A549 treated with GW870086 at 1 μM for 4 hours (cell line): ENCODE results near the gene KRT28. TPM values are rescaled to one million over a fixed set of nuclear protein-coding genes. Genes with fewer than 3 reads are reported as not detected.

ENCODE experiments used
- total RNA-seq: library from RNA; stranded (reverse); fragments of 200-300 nt; extraction: Qiagen RNA extraction; gene quantifications from 5 replicates; pipeline ENCODE4 v1.2.3, GENCODE V29; 2022; ENCODE audit warnings: low read depth

The KRT28 gene, protein sequence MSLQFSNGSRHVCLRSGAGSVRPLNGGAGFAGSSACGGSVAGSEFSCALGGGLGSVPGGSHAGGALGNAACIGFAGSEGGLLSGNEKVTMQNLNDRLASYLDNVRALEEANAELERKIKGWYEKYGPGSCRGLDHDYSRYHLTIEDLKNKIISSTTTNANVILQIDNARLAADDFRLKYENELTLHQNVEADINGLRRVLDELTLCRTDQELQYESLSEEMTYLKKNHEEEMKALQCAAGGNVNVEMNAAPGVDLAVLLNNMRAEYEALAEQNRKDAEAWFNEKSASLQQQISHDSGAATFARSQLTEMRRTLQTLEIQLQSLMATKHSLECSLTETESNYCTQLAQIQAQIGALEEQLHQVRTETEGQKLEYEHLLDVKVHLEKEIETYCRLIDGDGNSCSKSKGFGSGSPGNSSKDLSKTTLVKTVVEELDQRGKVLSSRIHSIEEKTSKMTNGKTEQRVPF
- total RNA-seq, result not detected in 5 replicates

GRCh38 chr17:40799859-40800258, at the start of gene KRT28:
KRT28 (minus strand) TSS chr17:40799959; CDS start chr17:40799893, 66 bp downstream.

GRCh38 chr17:40822132-40822812, 22.5 kb upstream of the KRT28 start, which contains the start of gene KRT10:
KRT10 (minus strand) TSS chr17:40822614; CDS start chr17:40822585, 29 bp downstream.

DNA sequence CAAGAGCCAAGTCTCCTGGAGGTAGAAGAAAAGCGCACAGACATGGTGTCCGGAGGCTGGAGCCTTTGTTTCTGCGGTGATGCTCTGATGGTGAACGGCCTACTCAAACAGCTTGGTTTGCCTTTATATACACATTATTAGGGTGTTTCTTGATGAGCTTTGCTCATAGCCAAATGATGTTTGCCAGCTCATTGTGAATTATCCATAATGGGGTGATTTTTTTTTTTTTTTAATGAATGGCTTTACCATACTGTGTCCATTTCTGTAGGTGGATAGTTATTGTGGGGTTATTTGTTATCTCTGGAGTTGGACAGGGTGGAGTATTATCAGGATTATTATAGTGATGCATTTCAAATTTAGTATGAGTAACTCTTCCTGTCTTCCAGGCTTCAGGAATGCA, 17.3 kb downstream of the KRT28 start, which contains the start of gene KRT27:
TSS of gene KRT27 (minus strand) at position 101 of the 400 bp plus-strand sequence. CDS start at position 44, 57 bp downstream.

DNA sequence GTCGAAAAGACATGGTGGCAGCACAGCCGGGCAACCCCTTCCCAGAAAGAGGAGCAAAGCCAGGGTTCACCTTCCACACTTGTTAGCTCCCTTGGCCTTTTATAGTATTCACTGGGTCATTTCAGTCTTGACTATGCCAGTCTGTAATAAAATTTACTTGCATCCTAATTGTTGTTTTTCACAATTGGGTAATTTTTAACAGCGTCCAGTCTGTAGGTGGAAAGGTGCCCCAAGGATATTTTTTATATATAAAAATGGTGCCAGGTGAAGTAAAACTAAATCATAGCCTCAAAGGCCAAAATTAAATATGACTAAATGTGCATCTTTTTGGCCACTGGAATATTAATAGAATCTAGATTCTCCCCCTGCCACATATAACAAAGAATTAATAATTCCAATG, 27.7 kb downstream of the KRT28 start, which contains the start of gene KRT26:
TSS of gene KRT26 (minus strand) at position 101 of the 400 bp plus-strand sequence. CDS start at position 13, 88 bp downstream.

DNA sequence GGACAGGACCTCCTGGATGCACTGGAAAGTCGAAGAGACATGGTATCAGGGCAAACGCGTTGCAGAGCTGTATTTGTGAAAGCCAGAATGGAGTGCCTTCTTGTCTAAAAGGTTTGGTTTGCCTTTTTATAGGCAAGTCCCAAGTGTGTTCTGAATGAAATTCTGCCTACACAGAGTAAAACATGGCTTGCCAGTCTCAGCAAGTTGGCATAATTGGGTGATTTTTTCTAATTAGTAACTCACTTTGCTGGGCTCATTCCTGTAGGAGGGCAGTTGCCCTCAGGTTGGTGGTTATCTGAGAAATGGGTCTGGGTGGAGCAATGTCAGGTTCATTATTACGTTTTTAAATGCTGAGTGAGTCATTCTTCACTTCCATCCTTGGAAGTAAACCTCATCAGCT, 44.5 kb downstream of the KRT28 start, which contains the start of gene KRT25:
TSS of gene KRT25 (minus strand) at position 101 of the 400 bp plus-strand sequence. CDS start at position 41, 60 bp downstream.

Other genes with a start within 250 kb of the KRT28 start
- gene CCR7, start 234.5 kb downstream of the KRT28 start, total RNA-seq, result 0.74 to 1.1 TPM (median 0.94 TPM) in 5 replicates
- 100 to 115 TPM (median 110 TPM) in 5 replicates for gene SMARCE1, start 152.1 kb downstream of the KRT28 start, total RNA-seq
- gene KRT222, start 134.8 kb downstream of the KRT28 start, total RNA-seq, result 0.19 to 0.52 TPM (median 0.44 TPM) in 4 of 5 replicates, not detected in the other
- gene KRT24, start 96.2 kb downstream of the KRT28 start, total RNA-seq, result not detected in 5 replicates
- gene KRT25, start 44.6 kb downstream of the KRT28 start, total RNA-seq, result not detected in 5 replicates
- gene KRT26, start 27.8 kb downstream of the KRT28 start, total RNA-seq, result not detected in 5 replicates
- gene KRT27, start 17.4 kb downstream of the KRT28 start, total RNA-seq, result not detected in 5 replicates
- 93.1 to 121 TPM (median 103 TPM) in 5 replicates for gene KRT10, start 22.7 kb upstream of the KRT28 start, total RNA-seq
- gene KRT12, start 67.3 kb upstream of the KRT28 start, total RNA-seq, result not detected in 5 replicates
- gene KRT20, start 85.3 kb upstream of the KRT28 start, total RNA-seq, result 0.10 to 0.53 TPM (median 0.27 TPM) in 5 replicates
- 0.14 to 0.19 TPM in 2 of 5 replicates, not detected in the others for gene KRT23, start 137.7 kb upstream of the KRT28 start, total RNA-seq
- gene KRT39, start 167.0 kb upstream of the KRT28 start, total RNA-seq, result not detected in 5 replicates
- not detected in 5 replicates for gene KRT40, start 184.4 kb upstream of the KRT28 start, total RNA-seq
- not detected in 5 replicates for gene KRTAP3-3, start 194.2 kb upstream of the KRT28 start, total RNA-seq
- 0.28 to 0.34 TPM (median 0.31 TPM) in 3 of 5 replicates, not detected in the others for gene KRTAP3-2, start 199.9 kb upstream of the KRT28 start, total RNA-seq
- not detected in 5 replicates for gene KRTAP3-1, start 209.2 kb upstream of the KRT28 start, total RNA-seq
- gene KRTAP1-5, start 227.2 kb upstream of the KRT28 start, total RNA-seq, result not detected in 5 replicates
- not detected in 5 replicates for gene KRTAP1-4, start 230.2 kb upstream of the KRT28 start, total RNA-seq
- 0.15 TPM in 1 of 5 replicates, not detected in the others for gene KRTAP1-3, start 234.9 kb upstream of the KRT28 start, total RNA-seq
- not detected in 5 replicates for gene KRTAP1-1, start 241.5 kb upstream of the KRT28 start, total RNA-seq
- gene KRTAP2-1, start 247.4 kb upstream of the KRT28 start, total RNA-seq, result not detected in 5 replicates